Measurements from ENCODE around the gene PPIL4.

GRCh38 chr6:149463781-149464180 is 82.1 kb downstream of the PPIL4 start:
- no peak for TF ChIP-seq CTCF (IDR thresholded peaks at IDR 0.05)
- TF ChIP-seq EZH2 (IDR thresholded peaks at IDR 0.05; ENCODE audit: borderline replicate concordance, insufficient read depth, low read depth, low read length, poor library complexity, severe bottlenecking): no peak

All from B cell (primary cell).